GM21529 (cell line): Measurements from ENCODE around the gene DAND5.

Experiments used
- ATAC-seq: cut with Tn5 transposase; IDR thresholded peaks from one replicate; pipeline ENCODE4 v1.9.1; 2021; ENCODE audit not compliant: unreplicated experiment

DAND5 gene

DNA sequence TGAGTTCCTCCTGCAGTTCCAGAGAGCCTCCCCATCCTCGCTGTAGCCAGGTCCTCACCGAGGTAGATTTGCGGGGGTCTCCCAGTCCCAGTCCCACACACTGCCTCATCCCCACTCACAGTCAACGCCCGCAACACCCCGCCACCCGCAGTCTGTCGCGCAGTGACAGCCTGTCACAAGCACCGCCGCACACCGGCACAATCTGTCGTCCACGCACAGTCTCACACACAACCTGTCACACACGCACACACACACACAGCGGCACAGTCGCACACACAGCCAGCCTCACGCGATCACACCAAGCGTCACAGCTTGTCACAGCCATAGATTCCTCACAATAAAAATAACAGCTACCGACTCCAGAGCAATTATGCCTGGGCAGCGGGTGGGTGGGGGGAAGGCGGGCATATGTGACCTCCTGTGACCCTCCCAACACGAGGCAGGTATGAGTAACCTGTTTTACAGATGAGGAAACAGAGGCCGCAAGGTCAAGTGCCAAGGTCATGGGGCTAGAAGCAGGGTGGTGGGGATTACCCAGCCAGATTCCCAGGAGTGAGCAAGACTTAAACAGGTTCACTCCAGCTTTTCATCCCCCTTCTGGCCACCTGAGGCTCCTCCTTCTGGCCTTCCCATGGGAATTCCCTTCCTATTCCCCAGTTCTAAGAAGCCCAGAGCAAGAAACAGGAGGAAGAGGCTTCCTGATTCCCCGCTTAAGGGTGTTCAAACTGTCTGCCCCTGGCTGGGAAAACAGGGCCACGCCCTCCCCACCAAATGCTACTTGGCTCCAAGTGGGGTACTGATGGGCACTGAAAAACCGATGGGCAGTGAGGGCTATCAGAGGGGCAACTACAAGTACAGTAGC is 39.8 kb downstream of the DAND5 start:
- no peak for ATAC-seq

DNA sequence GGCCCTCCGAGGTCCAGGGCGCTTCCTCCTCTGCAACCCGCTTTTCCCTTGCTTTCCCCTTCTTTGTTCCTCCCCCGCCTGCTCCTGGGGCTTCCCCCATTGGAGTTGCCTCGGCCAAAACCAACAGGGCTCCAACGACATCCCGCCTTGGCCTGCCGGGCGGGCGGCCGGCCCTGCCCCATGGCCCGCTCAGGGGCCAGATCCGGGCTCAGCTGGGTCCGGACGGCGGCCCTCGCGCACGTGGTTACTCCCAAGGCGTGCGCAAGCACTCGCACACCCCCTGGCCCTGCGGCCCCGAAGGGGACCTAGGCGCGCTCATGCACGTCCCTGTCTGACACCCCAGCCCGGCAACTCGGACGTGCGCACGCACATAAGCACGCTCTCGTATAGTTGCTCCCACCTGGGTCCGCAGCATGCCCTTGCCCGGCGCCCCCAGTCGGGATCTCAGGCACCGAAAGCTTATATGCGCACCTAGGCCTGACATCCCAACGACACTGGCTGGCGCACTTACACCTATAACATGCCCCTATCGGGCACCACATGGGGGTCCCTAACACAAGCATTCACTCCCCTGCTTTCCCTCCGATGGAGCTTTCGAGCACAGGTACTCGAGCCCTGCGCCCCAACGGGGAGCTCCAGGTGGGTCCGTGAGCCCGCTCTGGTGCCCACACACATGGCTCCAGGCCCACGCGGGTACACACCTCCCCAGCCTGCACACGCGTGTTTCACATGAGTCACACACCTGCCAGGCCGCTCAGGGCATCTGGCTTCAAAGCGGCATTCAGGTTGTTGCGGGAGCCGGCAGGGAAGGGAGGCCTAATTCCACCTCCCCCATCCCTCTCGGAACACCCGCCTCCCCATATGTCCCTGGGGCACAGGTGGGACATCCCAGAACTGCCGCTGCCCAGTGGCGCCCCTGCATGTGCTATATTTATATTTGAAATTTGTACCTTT is 40.9 kb downstream of the DAND5 start:
- no peak for ATAC-seq

DNA sequence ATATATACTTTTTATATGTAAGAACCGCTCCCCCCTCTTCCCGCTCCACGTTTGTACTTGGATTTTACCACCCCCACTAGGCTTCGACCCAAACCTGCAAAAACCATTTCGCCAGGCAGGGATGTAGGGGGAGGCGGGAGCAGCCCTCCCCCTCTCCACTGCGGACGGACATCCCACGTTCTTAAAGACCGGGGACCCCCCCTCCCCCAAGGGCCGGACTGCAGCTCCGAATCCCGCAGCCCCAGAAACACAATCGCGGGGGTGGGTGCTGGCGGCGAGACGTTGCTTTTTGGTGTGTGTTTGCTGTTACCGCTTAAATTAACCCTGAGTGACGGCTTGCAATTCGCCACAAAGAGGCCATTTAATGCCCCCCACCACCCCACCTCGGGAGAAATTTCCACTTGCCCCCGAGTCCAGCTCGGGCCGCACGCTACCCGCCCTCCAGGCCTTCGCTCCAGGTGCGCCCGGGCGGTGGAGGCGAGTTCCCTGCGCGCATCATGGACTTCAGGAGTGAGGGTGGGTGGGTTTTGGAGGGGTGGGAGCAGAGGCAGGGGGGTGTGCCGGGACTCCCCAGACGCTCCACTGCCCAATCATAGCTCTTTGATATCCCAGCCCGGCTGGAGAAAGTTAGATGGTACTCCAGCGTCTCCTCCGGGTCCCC is 41.7 kb downstream of the DAND5 start:
- ATAC-seq, result no peak

DNA sequence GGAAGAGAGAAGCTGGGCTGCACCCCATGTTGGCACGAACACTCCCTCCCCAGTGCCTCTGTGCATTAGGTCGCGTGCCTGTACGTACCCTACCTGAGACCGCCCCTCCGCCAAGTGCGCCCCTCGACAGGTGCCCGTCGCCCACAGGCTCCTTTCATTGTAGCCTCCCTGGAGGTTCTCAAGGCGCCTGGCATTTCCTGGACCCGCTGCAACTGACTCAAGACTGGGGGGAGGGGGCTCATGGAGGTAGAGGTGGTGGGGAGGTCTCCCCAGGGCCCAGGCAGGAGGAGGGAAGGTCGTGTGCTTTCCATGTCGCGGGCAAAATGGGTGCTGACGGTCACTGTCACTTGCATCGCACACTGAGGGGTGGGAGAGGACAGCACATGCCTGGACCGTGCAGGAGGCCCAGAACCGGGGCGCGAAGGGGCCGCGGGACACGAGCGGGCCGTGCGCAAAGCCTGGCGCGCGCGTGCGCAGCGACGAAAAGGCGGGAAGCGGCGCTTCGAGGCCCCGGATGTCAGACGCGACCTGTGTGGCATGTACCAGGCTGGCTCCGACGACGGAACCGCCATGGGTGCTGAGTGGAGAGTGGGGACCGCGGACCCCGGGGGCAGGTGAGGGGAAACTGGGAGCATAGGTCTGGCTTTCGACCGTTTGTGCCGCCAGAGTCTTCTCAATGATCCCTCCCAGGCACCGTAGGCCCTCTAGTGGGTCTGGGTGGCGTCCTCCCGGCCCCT is 42.4 kb downstream of the DAND5 start:
- ATAC-seq, result no peak

DNA sequence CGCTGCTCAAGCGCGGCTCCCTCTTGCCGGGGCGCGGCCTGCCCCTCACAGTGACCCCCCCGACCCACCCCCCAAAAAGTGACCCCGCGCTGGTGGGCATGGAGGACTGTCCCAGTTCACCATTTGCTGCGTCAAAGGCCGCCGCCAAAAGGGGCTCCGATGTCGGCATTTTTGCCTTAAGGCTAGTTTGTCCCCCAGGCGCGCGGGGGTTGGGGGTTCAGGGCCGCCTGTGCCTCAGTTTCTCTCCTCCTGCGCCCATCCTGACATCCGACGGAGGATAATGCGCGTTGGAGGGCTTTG is 43.0 kb downstream of the DAND5 start:
- no peak for ATAC-seq

DNA sequence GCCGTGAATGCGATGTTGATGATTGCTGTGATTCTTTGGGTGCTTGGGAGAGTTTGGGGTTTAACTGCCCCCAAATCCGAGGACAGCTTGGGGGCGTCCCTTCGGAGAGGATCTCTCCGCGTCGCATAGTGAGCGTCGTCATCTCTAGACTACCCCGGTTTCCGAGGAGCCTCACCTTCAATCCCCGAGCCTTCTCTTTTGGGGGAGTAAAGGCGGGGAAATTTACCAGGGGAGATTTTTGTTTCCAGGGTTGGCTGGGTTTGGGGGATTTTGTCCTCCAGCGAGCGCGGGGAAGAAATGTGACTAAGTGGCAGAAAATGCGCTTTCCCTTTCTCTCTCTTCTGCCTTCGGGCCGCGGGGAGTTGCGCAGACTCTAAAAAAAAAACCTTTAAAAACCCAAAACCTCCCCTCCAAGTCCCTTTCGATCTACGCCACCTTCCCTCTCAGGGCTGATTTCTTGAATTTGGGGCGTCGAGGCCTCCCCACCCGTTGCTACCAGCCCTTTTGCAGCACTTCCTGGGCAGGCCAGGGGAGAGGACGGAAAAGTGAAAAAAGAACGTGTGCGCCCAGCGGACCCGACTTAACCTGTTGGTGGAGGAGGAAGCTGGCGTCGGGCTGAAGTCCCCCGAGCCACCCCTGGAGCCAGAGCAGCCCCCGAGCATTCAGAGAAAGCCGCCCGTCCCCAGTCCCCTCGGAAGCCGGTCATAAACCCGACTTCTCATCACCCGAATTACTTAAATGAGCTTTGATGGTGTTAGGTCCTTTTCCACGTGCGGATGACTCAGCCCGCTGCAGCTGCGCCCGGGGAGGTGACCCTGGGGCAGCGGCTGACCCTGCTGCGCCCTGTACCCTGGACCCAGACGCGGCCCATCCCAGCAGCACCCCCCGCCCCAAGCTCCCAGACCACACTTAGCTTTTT is 43.6 kb downstream of the DAND5 start:
- no peak for ATAC-seq

DNA sequence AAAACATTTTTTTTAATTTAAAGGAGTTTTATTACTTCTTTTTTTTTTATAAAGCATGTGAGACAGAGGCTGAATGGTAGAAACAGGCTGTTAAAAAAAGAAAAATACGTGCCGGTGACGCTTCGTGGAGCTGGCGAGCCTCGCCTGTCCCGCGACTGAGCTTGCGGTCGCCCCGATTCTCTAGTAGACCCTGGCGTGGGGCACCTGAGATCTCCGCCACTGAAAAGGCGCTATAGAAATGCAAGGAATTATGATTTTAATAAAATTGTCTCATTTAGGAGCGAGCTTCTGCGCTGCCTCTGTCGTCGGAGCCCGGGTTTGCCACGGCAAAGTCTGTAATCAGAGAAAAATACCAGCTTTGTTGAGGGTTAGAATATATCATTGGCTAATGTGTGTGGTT is 44.3 kb downstream of the DAND5 start:
- no peak for ATAC-seq

DNA sequence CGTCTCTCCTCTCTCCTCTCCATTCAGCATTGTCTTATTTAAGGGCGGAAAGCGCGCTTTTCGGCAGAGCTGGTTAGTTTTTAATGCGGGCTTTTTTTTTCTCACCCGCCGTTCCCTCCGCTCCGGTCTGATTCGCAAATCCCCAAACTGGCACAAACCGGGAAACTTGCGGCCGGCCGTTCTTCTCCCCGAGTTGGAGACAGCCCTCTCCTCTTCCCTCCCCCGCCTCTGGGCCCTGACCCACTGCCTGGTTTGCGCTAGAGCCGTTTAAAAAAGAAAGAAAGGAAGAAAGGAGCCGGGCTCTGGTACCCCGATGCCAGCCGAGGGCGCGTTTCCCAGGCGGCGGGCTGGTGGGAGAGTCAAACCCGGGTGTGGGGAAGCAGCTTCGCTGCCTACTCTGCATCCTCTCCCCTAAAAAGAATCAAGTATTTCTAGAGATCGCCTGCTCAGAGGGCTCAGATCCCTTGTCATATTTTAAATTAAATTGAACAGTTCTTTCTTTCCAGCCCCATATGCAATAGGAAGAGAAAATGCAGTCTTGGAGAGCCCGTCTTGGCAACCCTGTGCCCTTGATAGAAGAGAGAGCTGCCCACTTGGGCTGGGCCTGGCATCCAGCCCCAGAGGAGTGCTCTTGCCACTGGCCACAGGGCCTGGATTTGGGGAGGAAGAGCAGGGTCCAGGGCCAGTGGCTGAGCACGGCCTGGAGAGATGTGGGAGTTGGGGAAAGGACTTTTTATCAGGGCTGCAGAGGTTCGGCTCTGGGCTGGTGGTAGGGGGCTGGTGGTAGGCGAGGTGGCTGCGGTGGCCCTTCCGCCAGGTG is 44.9 kb downstream of the DAND5 start:
- no peak for ATAC-seq

DNA sequence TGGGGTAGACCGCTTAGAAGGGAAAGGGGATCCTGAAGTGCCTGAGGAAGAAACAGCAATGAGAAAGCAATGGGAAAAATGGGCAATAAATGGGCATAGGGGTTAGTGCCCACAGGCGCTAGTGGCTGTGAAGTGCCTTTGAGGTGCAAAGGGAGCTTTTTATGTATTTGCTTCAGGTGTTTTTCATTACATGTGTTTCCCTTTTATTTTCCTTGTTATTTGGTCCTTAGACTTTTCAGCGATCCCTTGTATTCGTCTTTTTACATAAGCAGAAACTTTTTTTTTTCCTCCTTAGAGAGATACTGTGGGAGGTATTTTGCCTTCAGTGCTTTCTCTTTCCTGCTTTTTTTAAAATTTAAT is 45.5 kb downstream of the DAND5 start:
- no peak for ATAC-seq

DNA sequence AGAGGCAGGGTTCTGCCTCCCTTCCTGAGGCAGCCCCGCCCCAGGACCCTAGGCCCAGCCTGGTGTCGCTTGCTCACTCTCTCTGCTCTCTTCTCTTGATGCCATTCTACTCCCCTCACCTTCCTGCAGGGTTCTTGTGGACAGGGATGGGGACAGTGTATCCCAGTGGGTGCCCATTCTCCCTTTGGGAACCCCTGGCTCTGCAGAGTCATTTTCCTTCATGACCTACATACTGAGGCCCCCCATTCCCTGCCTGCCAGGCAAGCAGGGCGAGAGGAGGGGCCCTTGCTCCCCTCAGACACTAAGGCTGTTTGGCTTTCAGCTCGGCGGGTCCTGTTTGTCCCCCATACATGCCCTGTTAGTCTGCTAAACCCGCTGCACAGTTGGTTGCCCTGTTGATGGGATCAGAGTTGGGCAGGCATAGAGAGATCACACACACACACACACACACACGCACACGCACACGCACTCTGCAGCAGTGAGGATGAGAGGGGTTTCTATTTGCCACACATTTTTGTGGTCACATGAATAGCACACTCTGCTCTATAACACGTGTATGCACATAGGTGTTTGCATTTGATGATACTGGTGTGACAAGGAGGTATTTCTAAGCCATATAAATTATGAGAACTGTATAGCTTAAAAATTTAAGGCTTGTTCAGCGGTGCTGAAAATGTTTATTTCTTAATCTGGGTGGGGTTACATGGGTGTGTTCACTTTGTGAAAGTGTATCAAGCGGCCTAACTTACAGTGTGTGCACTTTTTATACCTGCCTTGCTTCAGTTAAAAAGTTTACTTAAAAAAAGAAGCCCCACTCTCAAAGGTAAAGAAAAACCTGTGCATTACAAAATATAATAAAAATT is 46.2 kb downstream of the DAND5 start:
- ATAC-seq, result no peak

DNA sequence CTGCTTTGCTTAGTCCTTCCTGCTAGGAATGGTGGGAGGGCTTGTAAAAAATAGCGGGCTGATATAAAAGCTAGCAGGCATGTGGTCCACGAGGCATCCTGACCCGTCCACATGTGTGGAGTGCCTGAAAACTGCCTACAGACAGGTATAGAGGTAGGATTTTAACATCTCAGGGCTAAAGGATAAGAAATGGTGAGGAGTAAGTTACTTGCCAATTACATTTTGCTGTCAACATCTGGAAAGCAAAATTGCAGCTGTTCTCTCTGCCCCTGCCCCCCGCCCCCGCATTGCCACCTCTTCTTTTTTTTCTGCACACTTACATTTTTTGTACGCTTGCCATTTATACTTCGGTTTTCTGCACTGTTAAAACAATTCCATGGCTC is 46.9 kb downstream of the DAND5 start:
- ATAC-seq, result no peak

DNA sequence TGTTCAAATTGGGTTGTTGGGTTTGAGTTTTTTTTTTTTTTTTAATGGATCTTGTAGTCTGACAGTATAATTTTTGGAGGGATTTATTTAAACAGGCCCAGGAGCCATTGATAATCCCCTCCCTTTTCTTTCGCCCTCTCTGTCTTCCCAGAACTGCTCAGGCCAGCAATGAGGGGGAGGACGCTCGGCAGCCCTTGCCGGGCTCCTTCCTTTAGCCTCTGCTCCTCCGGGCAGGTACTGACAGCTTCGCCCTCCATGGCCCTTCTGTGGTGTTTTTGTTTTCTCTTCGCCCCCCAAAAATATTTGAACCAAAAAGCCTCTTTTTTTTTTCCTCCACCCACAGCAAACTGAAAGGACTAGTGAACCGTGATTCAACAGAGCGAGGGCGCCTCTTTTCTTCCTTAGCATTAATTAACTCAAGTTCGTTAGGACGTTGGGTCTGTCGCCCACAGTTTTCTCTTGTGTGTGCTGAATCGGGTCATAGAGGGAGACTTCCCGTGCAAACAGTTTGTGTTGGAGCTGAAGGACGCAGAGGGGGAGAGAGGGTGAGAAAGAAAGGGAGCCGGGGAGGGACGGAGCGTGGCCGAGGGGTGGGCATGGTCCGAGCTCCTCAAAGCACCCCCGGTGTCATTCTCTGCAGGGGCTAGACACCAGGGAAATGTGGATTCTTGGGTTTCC is 47.4 kb downstream of the DAND5 start:
- no peak for ATAC-seq

DNA sequence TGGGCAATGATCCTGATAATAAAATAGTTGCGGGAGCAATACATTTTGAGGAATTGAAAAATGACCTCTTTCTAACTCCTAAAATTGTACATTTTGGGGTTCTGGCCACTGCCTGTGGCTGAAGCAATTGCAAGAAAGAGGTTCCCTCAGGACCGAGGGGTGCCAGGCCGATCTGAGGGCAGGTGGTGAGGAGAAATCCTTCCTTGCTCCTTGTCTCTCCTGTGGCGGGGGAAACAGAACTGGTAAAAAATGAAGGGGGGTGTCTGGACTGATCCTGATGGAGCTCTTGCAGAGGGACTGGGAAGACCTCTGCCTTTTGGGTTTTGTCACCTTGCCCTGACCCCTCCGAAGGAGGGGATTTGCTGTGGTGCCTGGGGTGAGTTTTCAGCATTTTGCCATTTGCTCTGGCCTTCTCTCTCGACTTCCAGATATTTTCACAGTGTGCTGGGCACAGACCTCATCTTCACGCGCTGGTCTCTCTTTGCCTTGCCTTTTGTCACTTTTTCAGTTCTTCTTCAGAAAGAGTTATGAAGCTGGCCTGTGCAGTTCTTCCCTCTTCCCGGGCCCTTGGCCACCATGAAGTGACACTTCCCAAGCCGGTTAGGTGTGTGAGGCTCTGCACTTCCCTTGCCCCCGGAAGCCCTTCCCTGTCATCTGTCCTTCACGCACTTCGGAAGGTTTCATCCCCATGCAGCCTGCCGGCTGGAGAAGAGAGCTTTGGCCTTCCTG is 48.1 kb downstream of the DAND5 start:
- no peak for ATAC-seq

DNA sequence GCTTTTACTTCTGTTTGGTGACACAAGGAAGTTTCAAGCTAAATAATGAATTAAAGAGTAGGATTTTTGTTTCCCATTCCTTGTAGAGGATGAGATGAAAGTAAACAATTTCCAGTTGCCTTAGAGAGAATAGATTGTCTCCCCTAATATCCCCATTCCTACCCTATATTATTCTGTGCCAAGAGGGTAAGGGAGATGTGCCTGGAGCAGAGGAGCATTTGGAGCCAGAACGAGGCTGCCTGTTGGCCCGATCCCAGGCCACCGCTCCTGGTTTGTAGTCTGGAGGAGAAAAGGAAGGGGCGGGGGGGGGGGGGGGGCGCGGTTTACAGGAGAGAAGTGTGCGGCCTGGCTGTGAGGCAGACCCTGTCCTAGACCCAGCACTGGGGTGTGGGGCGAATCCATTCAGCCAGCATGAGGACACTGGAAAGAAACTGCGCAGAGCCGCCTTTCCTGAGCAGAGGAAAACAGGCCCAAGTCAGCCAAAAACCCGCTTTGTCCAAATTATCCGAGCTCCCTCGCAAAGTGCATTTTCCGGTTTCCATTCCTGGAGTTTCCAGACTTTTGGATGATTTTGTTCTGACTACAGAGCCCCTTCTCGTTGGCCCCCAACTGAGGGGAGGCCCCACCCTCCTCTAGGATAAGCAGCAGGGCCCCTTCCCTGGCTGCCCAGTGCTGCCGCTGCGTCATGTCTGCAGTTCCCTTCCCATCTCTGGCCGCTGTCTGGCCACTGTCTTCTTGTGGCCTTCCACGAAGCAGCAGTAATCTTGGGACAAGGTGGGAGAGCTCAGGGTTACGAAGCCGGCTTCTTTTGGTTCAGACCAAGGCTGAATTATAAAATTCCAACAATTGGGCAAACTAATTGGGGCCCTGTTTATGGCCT is 48.9 kb downstream of the DAND5 start:
- ATAC-seq, result no peak

DNA sequence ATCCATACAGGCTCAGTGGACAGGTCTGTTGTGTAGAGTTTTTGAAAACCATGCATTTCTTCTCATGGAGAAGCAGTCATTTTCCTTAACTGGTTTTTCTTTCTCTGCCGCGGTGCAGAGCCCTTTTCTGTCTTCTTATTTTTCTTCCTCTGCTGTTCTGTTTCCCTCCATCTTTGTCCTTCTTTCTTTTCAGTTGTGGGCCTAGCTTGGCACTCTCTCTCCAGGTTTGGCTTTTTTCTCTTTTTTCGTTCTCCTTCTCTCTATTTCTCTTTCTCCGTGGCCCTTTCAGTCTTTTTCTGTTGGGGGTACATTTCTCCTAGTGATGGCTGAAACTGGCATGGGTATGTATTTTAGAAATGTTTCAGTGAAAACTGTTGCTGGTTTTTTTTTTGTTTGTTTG is 50.0 kb downstream of the DAND5 start:
- no peak for ATAC-seq

DNA sequence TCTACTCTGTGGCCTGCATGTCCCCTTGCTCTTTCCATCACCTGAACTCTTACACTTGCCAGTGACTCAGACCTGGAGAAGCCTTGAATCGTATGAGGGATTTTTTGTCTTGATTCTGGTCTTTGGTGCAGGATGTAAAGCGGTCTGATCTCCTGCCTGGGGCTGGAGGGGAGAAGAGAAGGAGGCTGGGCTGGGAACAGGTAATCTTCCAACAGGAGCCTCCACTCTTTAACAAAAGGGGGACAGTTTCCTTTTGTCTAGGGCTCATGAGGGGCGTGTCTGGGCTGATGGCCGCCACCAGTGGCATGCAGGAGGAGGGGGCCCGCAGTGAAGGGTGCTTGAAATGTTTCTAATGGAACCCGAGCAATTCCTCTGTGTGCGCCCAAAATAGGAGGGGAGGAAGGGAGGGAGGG is 50.6 kb downstream of the DAND5 start:
- ATAC-seq, result no peak
